GM18526 (cell line): ENCODE measurements around the gene TTC34.

Source experiments
- POLR2A ChIP-seq: IDR thresholded peaks from 3 replicates; pipeline ENCODE4 v1.6.1; 2011; ENCODE audit not compliant: insufficient read length; ENCODE audit errors: extremely low read depth

Gene TTC34

GRCh38 chr1:2832506-2833453 is 31.3 kb upstream of the TTC34 start:
- TF ChIP-seq POLR2A, result no peak

DNA sequence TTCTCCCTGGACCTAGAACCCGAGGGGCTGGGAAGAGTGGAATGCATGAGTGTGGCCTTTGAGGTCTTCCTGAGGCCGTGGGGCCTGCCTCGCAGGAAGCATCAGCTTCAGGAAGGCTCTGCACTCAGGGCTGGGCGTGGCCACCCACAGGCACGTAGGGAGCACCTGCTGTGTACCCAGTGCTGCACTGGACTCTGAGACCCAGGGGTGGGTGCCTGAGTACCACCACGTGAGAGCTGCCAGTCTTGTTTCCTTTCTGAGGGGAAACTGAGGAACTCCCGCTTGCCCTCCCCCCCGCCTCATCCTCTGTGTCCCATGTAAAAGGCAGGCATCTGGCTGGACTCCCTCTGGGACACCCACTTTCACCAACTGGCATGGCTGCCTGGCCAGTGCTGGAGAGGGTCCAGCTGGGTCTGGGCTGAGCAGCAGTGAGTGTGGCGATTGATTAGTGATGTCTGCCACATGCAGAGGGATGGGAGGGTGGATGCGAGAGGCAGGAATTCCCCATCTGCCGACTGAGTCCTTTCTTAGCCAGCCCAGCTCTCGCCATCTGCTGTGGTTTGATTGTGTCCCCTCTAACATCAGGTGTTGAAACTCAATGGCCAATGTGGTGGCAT is 30.2 kb upstream of the TTC34 start:
- no peak for TF ChIP-seq POLR2A

DNA sequence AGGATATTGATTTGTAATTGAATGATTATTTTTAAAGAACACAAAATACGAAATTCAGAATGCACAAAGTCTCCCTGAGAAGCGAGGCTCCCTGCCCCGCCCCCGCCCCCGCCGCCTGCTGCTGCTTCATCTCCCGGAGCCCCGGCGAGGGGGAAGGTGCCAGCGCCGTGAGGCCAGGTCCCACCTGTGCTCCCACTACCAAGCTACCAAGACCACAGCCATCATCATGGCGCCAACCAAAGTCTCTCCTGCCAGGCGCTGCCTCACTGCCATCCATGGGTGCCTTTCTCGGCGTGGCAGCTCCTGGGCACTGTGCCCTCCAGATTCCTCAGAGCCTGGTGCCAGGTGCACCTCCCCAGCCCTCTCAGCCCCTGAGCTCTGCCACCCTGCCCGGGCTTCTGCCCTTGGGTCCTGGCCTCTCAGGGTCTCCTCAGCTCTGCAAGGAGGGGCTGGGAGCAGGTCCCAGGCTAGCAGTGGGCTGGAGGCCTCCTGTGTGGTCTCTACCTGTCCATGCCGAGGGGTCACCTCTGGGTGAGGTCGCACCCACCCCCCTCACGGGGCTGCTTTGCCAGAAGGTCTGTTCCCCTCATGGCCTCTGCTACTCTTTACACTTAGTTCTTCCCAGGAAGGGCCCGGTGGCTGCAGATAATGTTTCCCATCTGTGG is 29.4 kb upstream of the TTC34 start:
- no peak for TF ChIP-seq POLR2A

GRCh38 chr1:2829846-2830615 is 28.5 kb upstream of the TTC34 start:
- TF ChIP-seq POLR2A, result no peak

- TF ChIP-seq POLR2A, result no peak
These were observed 27.2 kb upstream of the TTC34 start for GRCh38 chr1:2828586-2829250.

DNA sequence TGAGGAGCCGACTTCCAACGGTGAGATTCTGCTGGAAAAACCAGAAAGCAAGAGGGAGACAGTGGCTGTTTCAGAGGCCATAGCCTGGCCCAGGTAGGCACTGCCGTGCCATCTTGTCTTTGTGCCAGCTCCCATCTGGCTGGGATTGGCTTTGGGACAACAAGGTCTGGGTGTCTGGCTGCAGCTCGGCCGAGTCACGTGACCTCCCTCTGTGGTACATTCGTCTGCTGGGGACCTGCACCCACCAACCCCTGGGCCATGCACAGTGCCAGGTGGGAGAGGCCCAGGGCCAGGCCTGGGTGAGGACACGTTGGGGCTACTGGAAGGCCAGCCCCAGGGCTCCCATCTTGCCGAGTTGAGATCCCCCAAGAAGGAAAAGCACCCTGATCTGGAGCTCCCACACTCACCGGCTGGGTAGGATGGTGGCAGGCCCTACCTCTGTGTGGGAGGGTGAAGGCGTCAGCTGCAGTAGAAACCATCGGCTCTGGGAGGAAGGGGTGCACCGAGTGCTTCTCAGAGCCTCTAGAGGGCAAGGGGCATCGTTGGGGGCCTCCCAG is 25.3 kb upstream of the TTC34 start:
- TF ChIP-seq POLR2A, result no peak

GRCh38 chr1:2826316-2826715 is 24.8 kb upstream of the TTC34 start:
- TF ChIP-seq POLR2A, result no peak

DNA sequence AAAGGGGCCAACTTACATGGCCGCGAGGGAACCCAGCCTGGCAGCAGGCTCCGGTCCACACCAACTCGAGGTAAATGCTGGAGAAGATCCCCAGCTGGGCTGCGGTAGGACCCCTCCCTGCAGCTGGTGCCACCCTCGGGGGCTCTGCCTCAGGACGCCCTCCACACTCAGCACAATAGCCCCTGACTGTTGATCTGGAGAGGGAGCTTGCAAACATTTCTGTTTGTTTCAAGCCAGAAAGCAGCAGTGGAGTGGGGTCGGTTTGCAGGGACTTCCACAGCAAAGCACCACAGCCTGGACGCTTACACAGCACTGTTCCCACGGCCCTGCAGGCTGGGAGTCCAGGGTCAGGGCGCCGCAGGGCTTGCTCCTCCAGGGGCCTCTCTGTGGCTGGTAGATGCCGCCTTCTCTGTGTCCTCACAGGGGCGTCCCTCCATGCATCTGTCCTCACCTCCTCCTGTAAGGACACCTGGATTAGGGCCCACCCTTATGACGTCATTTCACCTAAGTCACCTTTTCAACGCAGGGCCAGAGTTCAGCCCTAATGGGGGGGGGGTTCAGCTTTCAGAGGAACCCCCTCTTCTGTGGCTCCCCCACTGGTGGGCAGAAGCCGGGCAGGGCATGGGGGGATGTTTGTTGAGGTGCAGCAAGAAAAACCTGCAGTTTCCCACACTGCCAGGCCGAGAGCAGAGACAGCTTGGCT is 24.1 kb upstream of the TTC34 start:
- no peak for TF ChIP-seq POLR2A

DNA sequence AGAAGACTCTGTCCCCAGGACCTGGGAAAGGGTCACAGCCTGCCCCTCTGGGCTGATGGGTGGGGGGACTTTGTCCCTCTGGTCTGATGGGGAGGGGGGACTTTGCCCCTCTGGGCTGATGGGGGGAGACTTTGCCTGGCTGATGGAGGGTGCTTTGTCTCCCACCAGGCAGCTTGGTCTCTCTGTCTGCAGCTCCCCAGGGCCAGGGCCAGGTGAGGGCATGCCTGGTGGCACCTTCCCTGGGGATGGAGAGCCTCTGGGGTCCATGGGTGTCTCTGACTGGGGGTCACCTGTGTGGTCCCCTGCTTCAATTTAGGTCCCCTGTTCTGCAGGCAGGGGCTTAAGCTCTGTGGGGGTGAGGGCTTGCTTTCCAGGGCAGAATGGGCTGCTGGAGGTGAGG is 23.5 kb upstream of the TTC34 start:
- no peak for TF ChIP-seq POLR2A

GRCh38 chr1:2823921-2824610 is 22.6 kb upstream of the TTC34 start:
- no peak for TF ChIP-seq POLR2A

DNA sequence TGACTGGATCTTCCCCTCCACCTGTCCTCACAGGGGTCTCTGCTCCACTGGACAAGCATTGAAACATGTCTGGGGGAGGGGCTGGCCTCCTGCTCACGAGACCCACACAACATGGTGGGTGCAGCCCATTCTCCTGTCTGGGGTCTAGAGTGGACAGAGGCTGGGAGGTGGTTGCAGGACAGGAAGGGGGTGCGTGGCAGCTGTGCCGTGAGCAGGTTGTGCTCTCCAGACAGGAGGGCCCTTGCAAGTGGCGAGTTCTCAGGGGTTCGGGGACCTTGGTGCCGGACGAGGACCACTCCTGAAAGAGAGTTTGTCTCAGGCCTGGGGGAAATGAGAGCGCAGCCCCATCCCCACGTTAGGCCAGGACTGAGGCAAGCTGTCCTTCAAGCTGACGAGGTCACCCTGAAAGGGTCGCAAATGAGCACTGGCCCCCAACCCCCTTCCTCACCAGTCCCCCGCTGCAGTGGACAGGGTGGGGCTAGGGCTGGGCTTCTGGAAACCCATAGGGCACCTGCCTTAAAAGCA is 21.2 kb upstream of the TTC34 start:
- TF ChIP-seq POLR2A, result no peak

- no peak for TF ChIP-seq POLR2A
These were observed 20.6 kb upstream of the TTC34 start for GRCh38 chr1:2821966-2822620.
